Right atrium auricular region (tissue), 2 donors: ENCODE results near the gene RTN4RL1. TPM values are rescaled to one million over a fixed set of nuclear protein-coding genes. Genes with fewer than 3 reads are reported as not detected.

Experiments used
- DNase-seq: peaks from one replicate; pipeline ENCODE4 v3.0.0-alpha.2; 2019; ENCODE audit warnings: low spot score
- H3K27ac ChIP-seq, 2 donors: fragments of 200-600 bp; sonication (generic); 1 replicate in 1 of 2; 2 replicates in 1 of 2; pipeline ENCODE4 v1.5.1; 2016 to 2019
- H3K27me3 ChIP-seq, 2 donors: fragments of 200-600 bp; sonication (generic); one replicate each; pipeline versions ENCODE4 v1.5.1 to v1.6.0; 2017 to 2019
- H3K36me3 ChIP-seq: fragments of 200-600 bp; sonication (generic); one replicate; pipeline ENCODE4 v1.5.1; 2016
- H3K4me1 ChIP-seq, 2 donors: fragments of 200-600 bp; sonication (generic); one replicate each; pipeline versions ENCODE4 v1.5.1 to v1.6.0; 2017 to 2019
- H3K4me3 ChIP-seq, 2 donors: fragments of 200-600 bp; sonication (generic); 1 replicate in 1 of 2; 2 replicates in 1 of 2; pipeline ENCODE4 v1.5.1; 2017 to 2019; ENCODE audit warnings: mild to moderate bottlenecking in 1 of 2, moderate library complexity in 1 of 2
- H3K9me3 ChIP-seq, 2 donors: fragments of 200-600 bp; sonication (generic); one replicate each; pipeline ENCODE4 v1.5.1; 2019
- total RNA-seq, 2 donors: library from RNA; depleted of rRNA; stranded (reverse); fragments of >200 nt; gene quantifications; one replicate each; pipeline ENCODE4 v1.1.0, GENCODE V29; 2016
- TF ChIP-seq, protein P1 (sequence below), 2 donors: fragments of 200-600 bp; sonication (generic); IDR thresholded peaks; one replicate each; pipeline ENCODE4 v1.5.1; 2019; ENCODE audit warnings: antibody characterized with exemption in 2 of 2

RTN4RL1 gene
- total RNA-seq, 2 donors from 2014 or later = 1.8 to 5.0 TPM

GRCh38 chr17:1970843-1971384, 54.2 kb downstream of the RTN4RL1 start:
- no peak for DNase-seq
- no peaks in the 10 kb centered on the region for H3K36me3 ChIP-seq
- no peak overlapping the region for H3K4me3 ChIP-seq
- peaks cover 0 to 20% of the 10 kb centered on the region in 2 donors for H3K4me1 ChIP-seq
- no peaks in the 10 kb centered on the region for H3K27me3 ChIP-seq
- no peaks in the 10 kb centered on the region for H3K9me3 ChIP-seq
- TF ChIP-seq, protein P1, sequence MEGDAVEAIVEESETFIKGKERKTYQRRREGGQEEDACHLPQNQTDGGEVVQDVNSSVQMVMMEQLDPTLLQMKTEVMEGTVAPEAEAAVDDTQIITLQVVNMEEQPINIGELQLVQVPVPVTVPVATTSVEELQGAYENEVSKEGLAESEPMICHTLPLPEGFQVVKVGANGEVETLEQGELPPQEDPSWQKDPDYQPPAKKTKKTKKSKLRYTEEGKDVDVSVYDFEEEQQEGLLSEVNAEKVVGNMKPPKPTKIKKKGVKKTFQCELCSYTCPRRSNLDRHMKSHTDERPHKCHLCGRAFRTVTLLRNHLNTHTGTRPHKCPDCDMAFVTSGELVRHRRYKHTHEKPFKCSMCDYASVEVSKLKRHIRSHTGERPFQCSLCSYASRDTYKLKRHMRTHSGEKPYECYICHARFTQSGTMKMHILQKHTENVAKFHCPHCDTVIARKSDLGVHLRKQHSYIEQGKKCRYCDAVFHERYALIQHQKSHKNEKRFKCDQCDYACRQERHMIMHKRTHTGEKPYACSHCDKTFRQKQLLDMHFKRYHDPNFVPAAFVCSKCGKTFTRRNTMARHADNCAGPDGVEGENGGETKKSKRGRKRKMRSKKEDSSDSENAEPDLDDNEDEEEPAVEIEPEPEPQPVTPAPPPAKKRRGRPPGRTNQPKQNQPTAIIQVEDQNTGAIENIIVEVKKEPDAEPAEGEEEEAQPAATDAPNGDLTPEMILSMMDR (IDR thresholded peaks at IDR 0.05) = no peak
- peak overlapping the region in 1 of 2 donors; percentile 58 for H3K27ac ChIP-seq

DNA sequence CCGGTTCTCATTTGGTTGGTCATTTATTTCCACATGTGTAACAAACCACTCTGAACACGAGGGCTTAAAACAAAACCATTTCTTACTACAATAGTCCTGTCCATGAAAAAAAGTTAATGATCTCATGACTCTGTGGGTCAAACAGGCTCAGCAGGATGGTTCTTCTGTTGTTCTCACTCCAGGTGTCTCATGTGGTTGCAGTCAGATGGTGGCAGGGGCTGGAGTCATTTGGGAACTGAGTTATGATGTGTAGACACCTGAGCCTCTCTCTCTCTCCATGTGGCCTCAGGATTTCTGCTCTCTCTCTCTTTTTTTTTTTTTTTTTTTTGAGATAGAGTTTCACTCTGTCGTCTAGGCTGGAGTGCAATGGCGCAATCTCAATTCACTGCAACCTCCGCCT, 55.4 kb downstream of the RTN4RL1 start:
- TF ChIP-seq, protein P1 (IDR thresholded peaks at IDR 0.05) = no peak

GRCh38 chr17:1967213-1967612, 57.9 kb downstream of the RTN4RL1 start:
- peaks cover 0 to 15% of the 10 kb centered on the region in 2 donors for H3K4me1 ChIP-seq
- H3K4me3 ChIP-seq = no peak overlapping the region
- no peaks in the 10 kb centered on the region for H3K36me3 ChIP-seq
- peak overlapping the region in 1 of 2 donors; percentile 47 for H3K27ac ChIP-seq
- no peak for DNase-seq
- no peaks in the 10 kb centered on the region for H3K9me3 ChIP-seq
- TF ChIP-seq, protein P1 (IDR thresholded peaks at IDR 0.05) = no peak
- H3K27me3 ChIP-seq = no peaks in the 10 kb centered on the region

More for the DNA sequence above, 55.4 kb downstream of the RTN4RL1 start:
- DNase-seq = no peak
- H3K27me3 ChIP-seq = no peaks in the 10 kb centered on the region
- H3K4me3 ChIP-seq = no peak overlapping the region
- H3K9me3 ChIP-seq = no peaks in the 10 kb centered on the region
- no peak overlapping the region for H3K27ac ChIP-seq
- H3K36me3 ChIP-seq = no peaks in the 10 kb centered on the region
- peaks cover 0 to 20% of the 10 kb centered on the region in 2 donors for H3K4me1 ChIP-seq

DNA sequence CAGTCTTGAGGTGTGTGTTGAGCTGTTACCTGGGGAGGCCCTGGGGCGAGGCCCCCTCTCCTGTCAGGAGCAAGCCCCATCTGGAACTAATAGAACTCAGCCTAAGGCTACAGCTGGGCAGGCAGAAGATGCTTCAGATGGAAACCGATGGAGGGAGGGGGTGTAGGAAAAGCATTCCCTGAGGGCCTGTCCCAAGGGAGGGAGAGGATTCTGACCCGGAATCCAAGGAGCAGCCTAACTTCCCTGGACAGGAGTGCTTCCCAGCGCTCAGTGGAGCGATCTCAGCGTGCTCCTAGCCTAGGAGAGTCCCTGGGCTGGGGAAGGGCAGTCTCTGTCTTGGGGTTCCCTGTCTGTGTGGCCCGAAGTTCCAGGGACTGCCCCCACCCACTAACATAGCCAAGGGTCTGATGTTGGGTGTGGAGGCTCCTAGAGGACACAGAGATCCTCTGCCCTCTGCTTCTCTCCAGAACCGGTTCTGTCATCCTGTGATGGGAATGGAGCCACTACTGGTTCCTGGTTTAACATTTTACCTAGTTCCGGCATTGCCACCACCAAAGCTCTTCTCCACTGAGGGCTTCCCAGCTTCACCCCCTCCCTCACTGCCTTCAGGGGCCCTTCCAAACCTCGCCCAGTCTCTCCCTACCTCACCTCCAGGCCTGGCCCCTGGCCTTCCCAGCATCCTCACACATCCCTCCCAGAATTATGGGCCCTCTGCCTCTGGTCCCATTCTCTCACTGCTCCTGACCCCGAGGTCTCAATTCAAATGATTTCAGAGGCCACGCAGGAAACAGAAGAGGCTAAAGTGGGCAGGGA, 58.7 kb downstream of the RTN4RL1 start:
- peaks cover 0 to 13% of the 10 kb centered on the region in 2 donors for H3K4me1 ChIP-seq
- TF ChIP-seq, protein P1 (IDR thresholded peaks at IDR 0.05) = no peak
- no peaks in the 10 kb centered on the region for H3K36me3 ChIP-seq
- peak overlapping the region in 1 of 2 donors; percentile 7 for H3K27ac ChIP-seq
- no peaks in the 10 kb centered on the region for H3K27me3 ChIP-seq
- H3K4me3 ChIP-seq = no peak overlapping the region
- no peak for DNase-seq
- H3K9me3 ChIP-seq = no peaks in the 10 kb centered on the region

DNA sequence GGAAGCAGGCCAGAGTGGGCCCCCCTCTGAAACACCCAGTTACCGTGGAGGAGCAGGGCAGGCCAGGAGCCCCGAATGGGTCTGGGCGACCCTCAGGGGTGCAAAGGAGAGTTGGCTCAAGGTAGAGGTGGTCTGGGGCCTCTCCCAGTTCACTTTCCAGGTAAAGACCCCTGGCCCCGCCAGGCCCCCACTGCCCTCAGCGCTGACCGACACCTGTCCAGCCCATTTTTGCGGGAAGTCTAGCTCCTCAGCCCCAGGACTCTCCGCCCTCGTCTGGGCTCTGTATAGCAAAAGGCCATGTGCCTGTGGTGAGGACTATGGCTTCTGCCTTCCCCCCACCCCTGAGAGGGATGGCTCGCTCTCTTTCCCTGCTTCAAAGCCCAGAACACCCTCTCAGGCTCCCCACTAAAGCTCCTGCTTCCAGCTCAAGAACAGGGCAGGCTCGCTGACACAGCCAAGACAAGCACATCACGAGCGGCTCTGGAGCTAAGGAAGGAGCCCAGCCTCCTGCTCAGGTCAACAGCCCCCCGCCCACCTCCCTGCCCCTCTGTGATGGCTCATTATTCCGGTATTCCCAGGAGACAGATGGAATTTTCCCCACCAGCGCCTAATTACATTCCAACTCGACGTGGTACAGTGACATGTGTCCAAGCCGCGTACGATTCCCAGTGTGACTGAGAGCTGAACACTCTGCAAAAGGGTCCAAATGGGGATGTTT, 59.4 kb downstream of the RTN4RL1 start:
- Histone ChIP-seq H3K36me3 (no peaks in the 10 kb centered on the region), H3K27ac (no peak overlapping the region), H3K4me3 (no peak overlapping the region), H3K4me1 (peaks cover 0 to 17% of the 10 kb centered on the region in 2 donors), H3K9me3 (no peaks in the 10 kb centered on the region), H3K27me3 (no peaks in the 10 kb centered on the region)
- TF ChIP-seq, protein P1 (IDR thresholded peaks at IDR 0.05) = no peak
- no peak for DNase-seq
